Left ventricle myocardium superior (tissue), 1 donor: ENCODE measurements around the gene ATP4A. TPM values are rescaled to one million over a fixed set of nuclear protein-coding genes. Genes with fewer than 3 reads are reported as not detected.

Source experiments
- ATAC-seq: fragments of 200-7000 bp; cut with Tn5 transposase; one replicate; pipeline ENCODE4 v1.9.1; 2020; ENCODE audit warnings: mild to moderate bottlenecking, moderate library complexity
- DNase-seq: peaks from one replicate; pipeline ENCODE4 v3.0.0-alpha.2; 2020
- intact Hi-C: fragments of 100-400 bp; cut with micrococcal nuclease; formaldehyde crosslinking; loops from one replicate; pipeline ENCODE4 v1.11.0; 2022
- total RNA-seq: library from RNA; stranded (reverse); fragmentation: NEBNext Ultra II Directional; extraction: Animal tissue kit (Norgen Biotek cat#: 25700); gene quantifications from one replicate; pipeline ENCODE4 v1.2.1, GENCODE V29; 2021
- donor health status: DM: no; HTN: yes; CAD: no; lungs with severe emphysema.

Gene ATP4A
- total RNA-seq, 1 donor from 2014 or later: not detected

DNA sequence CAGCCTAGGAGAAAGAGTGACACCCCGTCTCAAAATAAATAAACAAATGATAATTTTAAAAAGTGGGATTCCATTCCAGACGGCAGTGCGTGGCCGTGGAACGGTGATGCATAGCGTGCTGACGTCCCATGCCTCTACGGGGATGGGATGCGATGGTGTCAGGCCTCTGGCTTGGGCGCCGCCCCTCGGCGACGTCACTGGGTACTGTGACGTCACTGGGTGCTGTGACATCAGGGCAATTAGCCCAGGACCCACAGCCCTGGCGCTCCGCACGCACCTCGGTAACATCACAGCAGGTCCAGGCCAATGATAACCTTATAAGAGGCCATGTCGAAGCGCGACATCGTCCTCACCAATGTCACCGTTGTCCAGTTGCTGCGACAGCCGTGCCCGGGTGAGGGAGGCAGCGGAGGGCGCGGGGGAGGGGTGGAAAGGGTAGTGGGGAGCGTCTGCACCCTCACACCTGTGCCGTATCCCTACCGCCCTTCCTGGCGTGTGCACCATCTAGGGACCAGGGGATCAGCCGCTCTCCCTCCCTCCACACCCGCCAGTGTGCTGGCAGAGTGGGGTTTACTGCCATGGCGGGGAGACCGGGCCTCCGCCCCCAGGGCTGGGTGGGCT lies 30.1 kb downstream of the ATP4A start, which contains the start of gene GAPDHS:
Gene GAPDHS, plus strand, starts transcription at position 256 of the 621 bp plus-strand sequence. Its CDS starts 72 bp downstream, at position 328.
- intact Hi-C loops: no loop called here

DNA sequence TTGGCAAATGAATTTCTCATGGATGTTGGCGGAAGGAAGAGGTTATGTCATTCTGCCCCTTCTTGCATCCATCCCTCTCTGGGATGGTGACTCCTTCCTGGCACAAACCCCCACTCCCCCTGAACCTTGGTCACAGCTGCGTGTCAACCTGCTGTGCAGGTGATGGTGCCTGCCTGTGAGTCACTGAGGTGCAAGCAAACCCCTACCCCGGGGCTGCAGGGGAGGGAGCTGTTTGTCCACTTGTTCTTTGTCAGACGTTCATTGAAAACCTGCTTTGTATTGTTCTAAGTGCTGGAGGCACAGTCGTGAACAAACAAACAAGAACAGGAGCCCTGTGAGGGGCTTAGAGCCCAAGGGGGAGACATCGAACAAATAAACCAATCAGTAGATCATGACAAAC lies 32.2 kb downstream of the ATP4A start:
- DNase-seq: no peak
- ATAC-seq: no peak
- intact Hi-C loops: no loop called here

More for the DNA sequence above, 30.1 kb downstream of the ATP4A start, which contains the start of gene GAPDHS:
- no peak for ATAC-seq
- DNase-seq: no peak

DNA sequence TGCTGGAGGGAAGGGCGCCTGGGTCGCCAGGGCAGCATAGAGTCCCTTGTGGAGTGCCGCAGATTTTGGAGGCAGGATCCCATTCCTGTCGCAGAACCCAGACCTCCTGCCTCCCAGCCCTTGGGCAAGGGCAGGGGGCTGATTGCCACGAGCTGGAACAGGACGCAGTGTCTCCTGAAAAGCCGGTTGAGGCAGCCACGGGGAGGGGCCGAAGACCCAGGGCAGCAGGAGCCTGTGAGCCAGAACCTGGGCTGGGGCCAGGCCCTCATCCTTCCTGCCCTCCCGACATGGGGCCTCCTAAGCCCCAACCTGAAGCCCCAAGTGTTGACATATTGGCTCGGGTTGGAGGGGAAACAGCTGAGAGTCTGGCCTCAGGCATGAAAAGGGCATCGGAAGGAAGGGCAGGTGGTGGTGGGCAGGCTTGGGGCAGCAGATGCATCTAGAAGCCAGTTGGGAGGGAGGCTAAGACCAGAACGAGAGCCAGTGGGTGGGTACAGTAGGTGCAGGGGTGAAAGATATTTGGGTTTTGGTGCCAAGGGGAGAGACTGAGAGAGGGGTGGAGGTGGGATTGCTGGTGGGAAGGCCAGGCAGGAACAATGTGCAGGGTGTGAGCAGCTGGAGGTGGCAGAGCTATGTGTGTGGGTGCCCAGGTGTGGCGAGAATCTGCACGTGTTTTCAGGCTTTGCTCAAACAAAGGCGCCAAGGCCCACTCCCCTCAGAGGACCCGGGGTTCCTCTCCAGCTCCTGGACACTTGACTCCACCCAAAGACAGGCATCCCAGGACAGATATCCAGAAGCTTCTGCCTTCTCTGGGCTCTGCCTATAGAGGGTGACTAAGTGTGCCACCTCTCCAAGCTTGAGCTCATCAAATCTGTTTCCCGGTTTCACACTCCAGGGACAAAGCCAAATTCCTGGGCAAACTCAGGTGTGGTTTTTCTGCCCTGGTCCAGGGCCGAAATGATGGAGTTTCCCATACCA lies 33.9 kb downstream of the ATP4A start:
- ATAC-seq: no peak
- intact Hi-C loops: no loop called here
- no peak for DNase-seq

DNA sequence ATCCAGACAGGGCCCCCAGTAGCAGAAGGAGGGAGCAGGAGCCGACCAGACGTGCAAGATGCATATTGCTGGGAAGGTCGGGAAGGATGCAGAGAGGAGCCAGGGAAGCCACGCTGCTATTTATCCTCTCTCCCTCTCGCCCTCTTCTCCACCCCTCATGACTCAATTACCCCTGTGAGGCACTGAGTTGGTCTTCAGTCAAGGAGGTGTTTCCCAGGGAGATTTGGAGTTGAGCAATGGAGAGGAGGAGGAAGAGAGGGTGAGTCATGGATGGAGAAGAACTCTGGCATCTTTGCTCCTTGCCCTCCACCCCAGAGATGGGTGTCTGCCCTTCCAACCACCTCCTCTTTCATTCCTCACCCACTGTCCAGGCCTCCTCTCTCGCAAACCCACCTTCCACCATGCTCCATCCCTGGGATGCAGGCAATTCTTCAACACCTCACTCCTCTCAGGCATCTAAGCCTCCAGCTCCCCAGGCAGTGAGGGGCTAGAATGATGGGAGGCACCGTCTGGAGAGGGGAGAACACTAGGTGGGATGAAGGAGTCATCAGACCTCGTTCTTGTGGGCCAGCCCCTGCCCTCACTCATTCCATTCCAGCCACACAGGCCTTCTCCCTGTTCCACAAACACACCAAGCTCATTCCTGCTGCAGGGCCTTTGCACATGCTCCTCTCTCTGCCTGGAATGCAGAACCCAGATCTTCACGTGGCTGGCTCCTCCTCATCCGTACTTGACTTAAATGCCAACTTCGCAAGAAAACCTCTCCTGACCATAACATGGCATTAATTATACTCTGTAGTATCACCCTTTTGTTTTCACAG lies 35.0 kb downstream of the ATP4A start, which contains the start of gene SBSN:
Gene SBSN, minus strand, starts transcription at position 94 of the 821 bp plus-strand sequence. Its CDS starts 30 bp downstream, at position 64.
- ATAC-seq (no peak), DNase-seq (no peak)
- intact Hi-C loops: no loop called here

DNA sequence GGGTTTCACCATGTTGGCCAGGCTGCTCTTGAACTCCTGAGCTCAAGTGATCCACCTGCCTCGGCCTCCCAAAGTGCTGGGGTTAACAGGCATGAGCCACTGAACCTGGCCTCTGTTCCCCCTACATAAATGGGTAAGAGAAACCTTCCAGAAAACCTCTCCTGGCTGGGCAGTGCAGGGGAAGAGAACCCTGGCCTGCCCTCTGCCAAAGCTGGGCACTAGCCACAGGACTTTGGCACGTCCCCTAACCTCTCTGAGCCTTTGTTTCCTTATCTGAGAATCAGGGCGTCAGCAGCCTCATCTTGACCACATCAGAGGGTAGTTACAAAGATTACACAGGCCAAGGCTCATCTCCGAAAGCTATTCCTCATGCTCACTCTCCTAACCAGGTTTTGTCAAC lies 37.6 kb downstream of the ATP4A start:
- no peak for ATAC-seq
- DNase-seq: no peak
- intact Hi-C loops: no loop called here

DNA sequence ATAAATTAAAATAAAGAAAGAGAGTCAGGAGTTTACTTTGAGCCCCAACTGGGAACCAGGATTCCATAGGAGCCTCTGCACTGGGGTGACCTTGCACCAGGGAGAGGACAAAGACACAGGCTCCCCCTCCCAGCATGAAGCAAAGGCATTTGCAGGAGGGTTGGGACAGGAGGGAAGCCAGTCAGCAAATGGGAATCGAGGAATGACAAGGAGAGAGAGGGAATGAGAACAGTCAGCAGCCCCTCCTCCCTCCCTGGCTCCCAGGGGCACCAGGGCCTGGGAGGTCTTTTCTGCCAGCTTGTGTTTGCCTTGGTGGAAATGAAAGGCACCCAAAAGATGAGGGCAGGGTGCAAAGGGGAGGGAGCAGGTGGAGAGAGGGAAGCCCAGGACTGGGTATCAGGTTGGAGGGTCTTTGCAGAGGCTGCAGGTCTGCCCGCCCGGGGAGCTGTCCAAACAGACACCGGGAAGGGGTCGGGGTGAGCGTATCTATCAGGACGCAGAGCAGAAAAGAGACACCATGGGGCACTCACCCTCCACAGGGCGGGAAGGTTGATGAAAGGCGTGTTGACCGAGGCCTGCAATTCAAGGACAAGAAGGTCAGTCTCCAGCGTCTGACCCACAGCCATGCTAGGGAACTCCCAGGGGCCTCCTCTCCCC lies 39.1 kb downstream of the ATP4A start:
- intact Hi-C loops: no loop called here
- DNase-seq: no peak
- ATAC-seq: no peak

DNA sequence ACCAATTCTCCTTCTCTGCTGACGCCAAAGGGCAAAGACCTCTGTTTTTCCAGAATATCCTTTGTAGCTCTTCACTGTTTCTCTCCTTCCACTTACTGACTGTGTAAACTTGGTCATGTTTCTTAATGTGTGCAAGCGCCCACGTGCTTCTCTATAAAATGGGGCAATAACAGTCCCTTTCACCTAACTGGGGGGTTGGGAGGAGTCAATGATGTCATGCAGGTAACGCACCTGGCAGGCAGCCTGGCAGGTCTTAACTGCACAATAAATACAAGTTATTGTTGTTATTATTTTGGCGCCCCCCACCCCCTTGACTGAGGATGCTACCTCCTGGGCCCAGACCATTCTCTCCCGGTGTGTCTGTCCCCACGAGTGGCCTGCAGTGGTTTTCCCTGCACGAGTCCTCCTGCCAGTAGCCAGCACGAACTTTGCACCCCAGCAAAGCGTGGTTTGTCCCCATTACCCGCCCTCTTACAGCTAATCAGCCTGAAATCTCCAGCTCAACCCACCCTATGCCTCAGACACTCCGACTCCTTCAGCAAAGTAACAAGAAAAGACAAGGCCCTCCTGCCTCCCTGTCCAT lies 40.6 kb downstream of the ATP4A start:
- DNase-seq (no peak), ATAC-seq (no peak)
- intact Hi-C loops: no loop called here

DNA sequence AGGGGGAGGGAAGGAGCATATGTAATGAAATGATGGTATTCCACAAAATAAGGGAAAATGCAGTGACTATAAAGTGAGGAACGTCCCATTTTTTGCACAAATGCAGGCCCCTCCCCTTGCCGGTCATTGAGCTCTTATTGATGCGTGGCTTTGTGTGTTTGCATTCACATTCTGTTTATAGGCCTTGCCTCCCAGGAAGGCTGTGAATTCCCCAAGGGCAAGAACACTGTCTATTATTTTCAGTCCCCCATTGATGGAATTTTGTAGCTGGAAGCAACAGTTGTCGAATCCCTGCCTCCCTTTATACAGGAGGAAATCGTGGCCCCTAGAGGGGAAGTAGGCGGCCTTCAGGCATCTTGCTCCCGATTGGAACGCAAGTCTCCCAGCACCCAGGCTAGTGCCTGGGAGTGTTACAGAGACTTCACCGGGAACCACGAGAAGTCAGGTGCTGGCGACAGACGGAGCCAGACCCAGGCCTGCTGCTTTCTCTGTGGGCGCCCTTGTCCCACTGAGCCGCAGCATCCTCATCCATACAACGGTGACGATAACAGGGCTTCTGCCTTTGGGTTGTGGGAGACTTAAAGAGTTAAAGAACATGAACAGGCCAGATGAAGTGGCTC lies 42.2 kb downstream of the ATP4A start:
- DNase-seq: no peak
- intact Hi-C loops: no loop called here
- ATAC-seq: no peak

DNA sequence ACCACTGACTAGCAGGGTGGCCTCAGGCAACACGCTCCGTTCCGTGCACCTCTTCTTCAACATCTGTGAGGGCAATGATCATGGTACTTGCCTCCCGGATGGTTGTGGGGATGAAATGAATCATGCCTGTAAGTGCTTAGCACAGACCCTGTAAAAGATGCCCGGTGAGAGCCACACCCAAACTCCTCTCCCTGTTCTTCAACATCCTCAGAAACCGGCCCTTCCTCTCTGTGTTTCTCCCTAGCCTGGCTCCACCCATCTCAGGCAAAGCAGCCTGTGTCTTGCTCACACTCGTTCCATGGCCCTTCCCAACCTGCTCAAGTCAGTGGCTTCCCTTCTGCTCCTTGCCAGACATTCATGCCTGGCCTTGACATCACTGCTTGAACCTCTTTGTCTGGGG lies 44.2 kb downstream of the ATP4A start:
- intact Hi-C loops: no loop called here
- DNase-seq (no peak), ATAC-seq (no peak)

DNA sequence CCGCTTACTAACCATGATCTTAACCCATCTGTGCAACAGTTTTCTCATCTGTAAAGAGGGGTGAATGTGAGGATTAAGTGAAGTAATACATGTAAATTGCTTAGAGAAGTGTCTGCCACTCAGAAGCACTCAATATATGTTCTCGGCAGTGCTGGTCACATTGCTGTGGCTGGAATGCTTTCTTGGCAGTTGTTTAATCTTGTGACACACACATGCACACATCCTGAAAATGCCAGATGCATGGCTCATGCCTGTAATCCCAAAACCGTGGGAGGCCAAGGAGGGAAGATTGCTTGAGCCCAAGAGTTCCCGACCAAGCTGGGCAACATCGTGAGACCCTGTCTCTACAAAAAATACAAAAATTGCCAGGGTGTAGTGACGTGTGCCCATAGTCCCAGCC lies 45.1 kb downstream of the ATP4A start:
- intact Hi-C loops: no loop called here
- ATAC-seq (peak; percentile 52), DNase-seq (no peak)

DNA sequence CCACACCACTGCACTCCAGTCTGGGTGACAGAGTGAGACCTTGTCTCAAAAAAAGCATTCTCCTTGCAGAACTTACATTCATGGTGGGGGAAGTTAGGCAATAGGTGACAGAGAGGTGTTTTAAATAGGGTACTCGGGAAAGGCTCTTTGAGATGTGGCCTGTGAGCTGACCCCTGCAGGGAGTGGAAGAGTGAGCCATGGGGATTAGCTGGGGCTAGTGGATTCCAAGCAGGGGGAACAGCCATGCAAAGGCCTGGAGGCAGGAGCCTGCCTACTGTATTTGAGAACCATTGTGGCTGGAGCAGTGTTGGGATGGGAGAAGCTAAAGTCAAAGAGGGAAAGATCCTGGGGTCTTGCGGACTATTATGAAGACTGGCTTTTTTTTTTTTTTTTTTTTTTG lies 46.1 kb downstream of the ATP4A start:
- ATAC-seq: no peak
- DNase-seq: no peak
- intact Hi-C loops: no loop called here

DNA sequence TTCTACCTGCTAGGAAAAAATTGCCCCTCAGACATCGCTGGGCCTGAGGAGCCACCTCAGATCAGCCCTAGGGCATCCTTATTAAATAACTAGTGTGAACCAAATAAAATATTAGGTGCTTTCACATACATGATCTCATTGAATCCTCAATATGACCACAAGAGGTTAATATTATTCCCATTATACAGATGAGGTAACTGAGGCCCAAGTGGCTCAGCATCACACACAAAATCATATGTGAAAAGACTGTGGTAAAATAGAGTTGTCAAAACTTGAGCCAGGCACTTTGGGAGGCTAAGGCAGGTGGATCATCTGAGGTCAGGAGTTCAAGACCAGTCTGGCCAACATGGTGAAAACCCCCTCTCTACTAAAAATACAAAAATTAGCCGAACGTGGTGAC lies 47.1 kb downstream of the ATP4A start:
- intact Hi-C loops: no loop called here
- ATAC-seq: no peak
- no peak for DNase-seq

DNA sequence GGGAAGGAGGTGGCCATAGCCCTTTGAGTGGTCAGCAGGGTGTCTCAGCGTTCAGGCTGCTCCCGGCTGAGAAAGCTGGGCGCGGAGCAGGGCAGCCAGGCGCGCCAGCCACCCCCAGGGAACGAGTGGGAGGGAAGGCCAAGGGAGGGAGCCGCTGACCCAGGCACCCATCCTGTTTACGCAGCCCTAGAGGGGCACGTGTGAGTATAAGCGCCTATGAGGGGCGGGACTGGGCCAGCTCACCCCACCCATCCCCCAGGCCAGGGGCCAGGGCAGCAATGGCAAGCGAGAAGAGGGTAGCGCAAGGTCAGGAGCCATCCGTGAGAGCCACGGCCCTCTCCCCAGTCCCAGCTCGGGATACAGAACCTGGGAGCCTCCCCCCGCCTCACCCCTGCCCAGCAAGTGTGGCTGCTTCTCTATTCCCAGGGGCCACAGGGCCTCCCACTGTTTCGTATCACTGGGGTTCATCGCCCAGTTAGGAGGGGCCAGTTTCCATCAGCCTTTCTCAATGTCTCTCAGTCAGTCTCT lies 49.1 kb downstream of the ATP4A start:
- DNase-seq: no peak
- intact Hi-C loops: no loop called here
- ATAC-seq: no peak

DNA sequence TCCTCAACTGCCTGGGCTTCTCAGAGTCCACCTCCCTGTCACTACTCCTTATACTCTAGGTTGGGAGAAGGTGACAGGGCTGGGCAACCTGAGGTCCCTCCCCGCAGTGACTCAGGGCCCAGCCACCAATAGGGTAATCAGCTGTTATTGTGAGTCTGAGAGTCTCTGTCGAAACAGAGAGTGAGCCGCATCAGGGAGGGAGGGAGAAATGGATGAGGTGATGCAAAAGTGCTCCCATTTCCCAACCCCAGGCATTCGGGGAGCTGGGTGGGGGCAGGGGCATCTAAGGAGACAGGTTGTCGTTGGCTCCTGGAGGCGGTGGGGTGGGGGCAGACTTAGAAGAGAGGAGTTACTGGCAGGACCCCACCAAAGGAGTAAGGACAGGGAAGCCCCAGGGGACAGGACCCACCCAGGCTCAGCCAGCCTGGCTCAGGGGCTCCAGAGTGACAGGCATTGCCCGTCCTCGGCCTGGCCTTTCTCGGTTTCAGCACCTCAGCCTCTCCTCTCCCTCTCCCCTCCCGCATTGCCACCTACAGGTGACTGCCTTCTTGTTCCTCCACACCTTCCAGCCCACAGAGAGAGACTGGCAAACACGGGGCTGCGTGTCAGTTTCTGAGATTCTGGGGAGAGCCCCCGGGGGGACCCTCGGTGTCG lies 49.7 kb downstream of the ATP4A start, which contains the start of gene DMKN:
Gene DMKN, minus strand, starts transcription at position 22 of the 654 bp plus-strand sequence. CDS start 174 bp downstream, outside the sequence.
- ATAC-seq: no peak
- DNase-seq: no peak
- intact Hi-C loops: no loop called here

DNA sequence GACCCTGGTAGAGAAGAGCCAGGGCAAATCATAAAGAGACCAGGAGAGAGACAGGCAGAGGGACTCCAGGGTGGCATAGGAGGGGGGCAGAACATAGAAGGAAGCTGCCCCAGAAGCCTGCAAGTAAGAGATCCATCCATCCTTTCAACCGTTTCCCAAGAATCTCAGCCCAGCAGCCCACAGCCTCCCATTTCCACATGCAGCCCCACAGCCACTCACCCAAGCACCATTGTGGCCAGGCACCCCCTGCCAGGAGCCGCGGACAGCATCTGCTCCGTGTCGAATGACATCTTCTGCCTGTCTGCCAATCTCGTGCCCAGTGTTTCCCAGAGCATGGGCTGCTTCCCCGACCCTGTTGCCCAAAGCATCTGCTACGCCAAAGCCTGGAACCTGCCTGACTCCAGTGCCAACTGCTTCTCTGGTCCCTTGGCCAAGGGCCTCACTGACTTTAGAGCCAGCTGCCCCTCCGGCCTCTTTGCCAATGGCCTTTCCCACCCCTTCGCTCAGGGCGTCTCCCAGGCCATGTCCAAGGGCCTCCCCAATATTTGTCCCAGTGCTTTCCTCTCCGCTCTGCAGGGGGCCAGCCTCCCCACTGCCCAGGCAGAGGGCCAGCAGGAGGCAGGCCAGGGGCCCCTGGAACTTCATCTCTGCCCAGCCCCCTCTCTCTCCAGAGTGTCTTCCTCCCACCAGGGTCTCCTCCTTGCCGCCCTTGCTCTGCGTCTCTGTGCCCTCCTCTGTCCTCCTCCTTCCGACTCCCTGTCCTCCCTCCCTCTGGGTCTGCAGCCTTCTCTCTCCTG lies 50.4 kb downstream of the ATP4A start:
- intact Hi-C loops: no loop called here
- ATAC-seq: no peak
- DNase-seq: no peak

DNA sequence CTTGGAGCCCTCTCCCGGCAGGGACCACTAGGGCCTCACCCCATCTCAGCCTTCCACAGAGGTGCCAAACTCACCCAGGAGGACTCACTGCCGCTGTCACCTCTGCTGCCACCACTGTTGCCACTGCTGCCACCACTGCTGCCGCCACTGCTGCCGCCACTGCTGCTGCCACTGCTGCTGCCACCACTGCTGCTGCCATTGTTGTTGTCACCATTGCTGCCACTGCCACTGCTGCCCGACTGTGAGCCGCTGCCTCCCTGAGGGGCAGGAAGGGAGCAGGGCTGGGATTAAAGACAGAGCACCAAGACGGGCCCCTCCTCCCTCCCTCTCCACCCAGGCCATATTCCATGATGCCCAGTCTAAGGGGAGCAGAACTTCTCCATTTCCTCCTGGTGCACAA lies 52.1 kb downstream of the ATP4A start:
- DNase-seq (no peak), ATAC-seq (no peak)
- intact Hi-C loops: no loop called here

DNA sequence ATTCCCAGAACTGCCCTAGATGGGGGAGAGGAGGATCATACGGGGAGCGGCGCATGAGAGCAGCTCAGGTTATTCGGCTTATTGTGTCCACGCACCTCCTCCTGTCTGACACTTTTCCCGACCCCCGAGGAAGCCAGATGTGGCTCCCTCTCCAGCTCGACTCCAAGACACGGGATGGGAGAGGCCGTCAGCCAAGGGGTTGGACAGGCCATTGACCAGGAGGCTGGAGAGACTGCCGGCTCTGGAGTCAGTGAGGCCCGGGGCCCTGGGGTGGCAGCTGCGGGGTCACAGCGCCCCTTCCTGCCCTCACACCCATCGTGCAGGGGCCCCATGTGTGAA lies 52.9 kb downstream of the ATP4A start:
- no peak for ATAC-seq
- intact Hi-C loops: no loop called here
- no peak for DNase-seq
